GM18508 (cell line): ENCODE data around the gene PARP1.

Experiments used
- ATAC-seq: cut with Tn5 transposase; IDR thresholded peaks from one replicate; pipeline ENCODE4 v1.9.1; 2021; ENCODE audit warnings: moderate number of reproducible peaks; ENCODE audit not compliant: insufficient read depth, unreplicated experiment

The PARP1 gene

DNA sequence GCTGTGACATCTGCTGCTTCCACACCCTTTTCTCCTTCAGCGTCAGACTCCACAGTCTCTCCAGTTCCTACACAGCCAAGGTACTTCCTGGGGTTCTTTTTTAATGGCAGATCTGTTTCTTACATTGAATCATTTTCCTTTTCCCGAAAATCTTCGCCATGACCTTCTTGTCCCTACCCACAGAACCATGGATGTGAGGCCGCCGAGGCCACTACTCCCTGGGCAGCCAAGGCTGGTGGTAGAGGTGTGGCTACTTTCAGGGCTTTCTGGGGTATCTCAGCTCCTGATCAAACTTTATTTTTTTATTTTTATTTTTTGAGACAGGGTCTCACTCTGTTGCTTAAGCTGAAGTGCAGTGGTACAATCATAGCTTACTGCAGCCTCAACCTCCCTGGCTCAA, 89.4 kb downstream of the PARP1 start:
- no peak for ATAC-seq

DNA sequence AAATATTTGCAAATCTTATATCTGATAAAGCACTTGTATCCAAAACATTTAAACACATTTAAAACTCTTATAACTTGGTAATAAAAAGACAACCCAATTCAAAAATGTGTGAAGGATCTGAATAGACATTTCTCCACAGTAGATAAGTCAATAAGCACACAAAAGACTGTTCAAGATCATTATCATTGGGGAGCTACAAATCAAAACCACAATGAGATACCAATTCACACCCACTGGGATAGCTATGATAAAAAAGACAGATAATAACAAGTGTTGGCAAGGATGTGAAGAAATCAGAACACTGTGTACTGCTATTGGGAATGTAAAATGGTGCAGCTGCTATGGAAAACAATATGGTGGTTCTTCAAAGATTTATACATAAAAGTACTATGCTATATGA, 93.8 kb downstream of the PARP1 start:
- no peak for ATAC-seq

DNA sequence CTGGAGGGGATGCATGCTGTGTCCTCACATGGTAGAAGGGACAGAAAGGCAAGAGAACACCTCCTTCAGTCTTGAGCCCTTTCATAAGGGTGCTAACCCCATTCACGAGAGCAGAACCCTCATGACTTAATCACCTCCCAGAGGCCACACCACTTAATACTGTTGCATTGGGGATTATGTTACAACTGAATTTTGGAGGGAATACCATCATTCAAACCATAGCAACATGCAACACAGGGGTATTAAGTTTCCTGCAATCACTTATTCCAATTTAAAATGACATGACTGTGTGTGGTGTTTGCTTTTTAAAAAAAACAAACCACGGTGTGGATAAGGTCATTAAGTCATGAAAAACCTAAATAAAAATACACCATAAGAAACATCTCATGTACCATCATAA, 95.8 kb downstream of the PARP1 start:
- ATAC-seq: no peak

DNA sequence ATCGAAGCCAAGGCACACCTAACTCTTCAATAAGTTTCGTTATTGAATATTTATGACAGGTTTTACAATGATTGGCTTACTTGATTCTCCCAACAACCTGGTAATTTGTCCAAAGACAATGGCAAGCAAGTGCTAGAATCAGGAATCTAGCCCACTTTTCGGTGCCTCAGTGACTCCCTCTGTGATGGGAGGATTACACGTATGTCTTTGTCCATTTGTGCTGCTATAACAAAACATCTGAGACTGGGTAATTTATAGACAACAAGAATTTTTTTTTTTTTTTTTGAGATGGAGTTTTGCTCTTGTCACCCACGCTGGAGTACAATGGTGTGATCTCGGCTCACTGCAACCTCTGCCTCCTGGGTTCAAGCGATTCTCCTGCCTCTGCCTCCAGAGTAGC, 96.5 kb downstream of the PARP1 start:
- no peak for ATAC-seq
